Loucy (cell line): ENCODE data around the gene GUCA2A.

Experiments used
- H2AFZ ChIP-seq: fragments of 200-600 bp; sonication (generic); 2 replicates; pipeline ENCODE4 v1.6.0; 2016; ENCODE audit warnings: antibody characterized with exemption, mild to moderate bottlenecking, low read length, moderate library complexity
- H3F3A ChIP-seq: fragments of 200-600 bp; 2 replicates; pipeline ENCODE4 v1.6.0; 2016; ENCODE audit warnings: antibody characterized with exemption, low read depth, mild to moderate bottlenecking
- H3K27me3 ChIP-seq: fragments of 200-600 bp; sonication (generic); 2 replicates; pipeline ENCODE4 v1.6.1; 2014; ENCODE audit warnings: low read length, mild to moderate bottlenecking; ENCODE audit not compliant: insufficient read depth, poor library complexity, severe bottlenecking
- H3K36me3 ChIP-seq: fragments of 200-600 bp; sonication (generic); 2 replicates; pipeline ENCODE4 v1.6.1; 2016; ENCODE audit warnings: low read length; ENCODE audit not compliant: insufficient read depth
- H3K4me1 ChIP-seq: fragments of 200-600 bp; sonication (generic); 2 replicates; pipeline ENCODE4 v1.5.1; 2014; ENCODE audit warnings: low read length, mild to moderate bottlenecking; ENCODE audit not compliant: insufficient read depth, poor library complexity, severe bottlenecking
- H3K4me2 ChIP-seq: fragments of 200-600 bp; sonication (generic); 2 replicates; pipeline ENCODE4 v1.6.0; 2014; ENCODE audit warnings: antibody characterized with exemption, low read length, low read depth, mild to moderate bottlenecking; ENCODE audit not compliant: poor library complexity, severe bottlenecking
- H3K4me3 ChIP-seq: fragments of 200-600 bp; sonication (generic); 2 replicates; pipeline ENCODE4 v1.5.1; 2014; ENCODE audit warnings: low read length, mild to moderate bottlenecking, mixed read lengths; ENCODE audit not compliant: poor library complexity, severe bottlenecking
- H3K79me2 ChIP-seq: fragments of 200-600 bp; sonication (generic); 2 replicates; pipeline ENCODE4 v1.6.1; 2014; ENCODE audit warnings: low read length; ENCODE audit not compliant: insufficient read depth
- H3K9ac ChIP-seq: fragments of 200-600 bp; sonication (generic); 2 replicates; pipeline ENCODE4 v1.6.0; 2014; ENCODE audit warnings: mild to moderate bottlenecking, low read depth, low read length, moderate library complexity; ENCODE audit not compliant: poor library complexity, severe bottlenecking
- H3K9me2 ChIP-seq: fragments of 200-600 bp; sonication (generic); replicated peaks from 2 replicates; pipeline ENCODE4 v1.6.1; 2016; ENCODE audit warnings: low read depth, low read length, mixed read lengths
- H3K9me3 ChIP-seq: fragments of 200-600 bp; sonication (generic); 2 replicates; pipeline ENCODE4 v1.6.1; 2014; ENCODE audit warnings: mild to moderate bottlenecking, antibody characterized with exemption, low read length, low read depth; ENCODE audit not compliant: insufficient read depth
- H4K20me1 ChIP-seq: fragments of 200-600 bp; sonication (generic); 2 replicates; pipeline ENCODE4 v1.6.0; 2014; ENCODE audit warnings: antibody characterized with exemption, low read length, mild to moderate bottlenecking; ENCODE audit not compliant: insufficient read depth, poor library complexity, severe bottlenecking
- EZH2phosphoT487 ChIP-seq: fragments of 200-600 bp; IDR thresholded peaks from 2 replicates; pipeline ENCODE4 v1.6.1; 2018; ENCODE audit warnings: antibody characterized with exemption, mild to moderate bottlenecking, moderate library complexity, borderline replicate concordance
- TF ChIP-seq, protein P1 (sequence below): fragments of 200-600 bp; sonication (generic); conservative IDR thresholded peaks from 2 replicates; pipeline ENCODE4 v1.5.1; 2014; ENCODE audit warnings: mild to moderate bottlenecking, antibody characterized with exemption, low read length

GUCA2A gene

GRCh38 chr1:42155362-42155761 is 9.2 kb downstream of the GUCA2A start:
- no peaks in the 10 kb centered on the region for H3K9me3 ChIP-seq
- no peak overlapping the region for H3K4me3 ChIP-seq
- H3K4me1 ChIP-seq, result no peaks in the 10 kb centered on the region
- H4K20me1 ChIP-seq, result no peaks in the 10 kb centered on the region
- no peaks in the 10 kb centered on the region for H3K79me2 ChIP-seq
- no peaks in the 10 kb centered on the region for H3K36me3 ChIP-seq
- H3K4me2 ChIP-seq, result no peak overlapping the region
- no peak overlapping the region for H2AFZ ChIP-seq
- no peaks in the 10 kb centered on the region for H3F3A ChIP-seq
- TF ChIP-seq, protein P1, sequence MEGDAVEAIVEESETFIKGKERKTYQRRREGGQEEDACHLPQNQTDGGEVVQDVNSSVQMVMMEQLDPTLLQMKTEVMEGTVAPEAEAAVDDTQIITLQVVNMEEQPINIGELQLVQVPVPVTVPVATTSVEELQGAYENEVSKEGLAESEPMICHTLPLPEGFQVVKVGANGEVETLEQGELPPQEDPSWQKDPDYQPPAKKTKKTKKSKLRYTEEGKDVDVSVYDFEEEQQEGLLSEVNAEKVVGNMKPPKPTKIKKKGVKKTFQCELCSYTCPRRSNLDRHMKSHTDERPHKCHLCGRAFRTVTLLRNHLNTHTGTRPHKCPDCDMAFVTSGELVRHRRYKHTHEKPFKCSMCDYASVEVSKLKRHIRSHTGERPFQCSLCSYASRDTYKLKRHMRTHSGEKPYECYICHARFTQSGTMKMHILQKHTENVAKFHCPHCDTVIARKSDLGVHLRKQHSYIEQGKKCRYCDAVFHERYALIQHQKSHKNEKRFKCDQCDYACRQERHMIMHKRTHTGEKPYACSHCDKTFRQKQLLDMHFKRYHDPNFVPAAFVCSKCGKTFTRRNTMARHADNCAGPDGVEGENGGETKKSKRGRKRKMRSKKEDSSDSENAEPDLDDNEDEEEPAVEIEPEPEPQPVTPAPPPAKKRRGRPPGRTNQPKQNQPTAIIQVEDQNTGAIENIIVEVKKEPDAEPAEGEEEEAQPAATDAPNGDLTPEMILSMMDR, result no peak
- no peak for TF ChIP-seq EZH2phosphoT487
- H3K27me3 ChIP-seq, result no peaks in the 10 kb centered on the region
- no peak overlapping the region for H3K9ac ChIP-seq
- no peaks in the 10 kb centered on the region for H3K9me2 ChIP-seq

GRCh38 chr1:42154685-42155084 is 9.9 kb downstream of the GUCA2A start:
- no peak overlapping the region for H3K4me2 ChIP-seq
- H3K9ac ChIP-seq, result no peak overlapping the region
- no peaks in the 10 kb centered on the region for H3K79me2 ChIP-seq
- no peaks in the 10 kb centered on the region for H3F3A ChIP-seq
- H3K36me3 ChIP-seq, result no peaks in the 10 kb centered on the region
- H3K9me2 ChIP-seq, result no peaks in the 10 kb centered on the region
- no peaks in the 10 kb centered on the region for H3K4me1 ChIP-seq
- H3K4me3 ChIP-seq, result no peak overlapping the region
- H4K20me1 ChIP-seq, result no peaks in the 10 kb centered on the region
- no peak overlapping the region for H2AFZ ChIP-seq
- H3K27me3 ChIP-seq, result no peaks in the 10 kb centered on the region
- TF ChIP-seq, protein P1, result no peak
- TF ChIP-seq EZH2phosphoT487, result no peak
- no peaks in the 10 kb centered on the region for H3K9me3 ChIP-seq

GRCh38 chr1:42153624-42154023 is 10.9 kb downstream of the GUCA2A start:
- H3K4me2 ChIP-seq, result no peak overlapping the region
- no peak overlapping the region for H2AFZ ChIP-seq
- H3K9ac ChIP-seq, result no peak overlapping the region
- TF ChIP-seq, protein P1, result no peak
- no peak for TF ChIP-seq EZH2phosphoT487
- H3K4me1 ChIP-seq, result no peaks in the 10 kb centered on the region
- H3K36me3 ChIP-seq, result no peaks in the 10 kb centered on the region
- H3K4me3 ChIP-seq, result no peak overlapping the region
- no peaks in the 10 kb centered on the region for H3K27me3 ChIP-seq
- H3F3A ChIP-seq, result no peaks in the 10 kb centered on the region
- no peaks in the 10 kb centered on the region for H4K20me1 ChIP-seq
- no peaks in the 10 kb centered on the region for H3K9me3 ChIP-seq
- H3K9me2 ChIP-seq, result no peaks in the 10 kb centered on the region
- no peaks in the 10 kb centered on the region for H3K79me2 ChIP-seq
